ENCODE data around the gene RAD51AP1. TPM values are rescaled to one million over a fixed set of nuclear protein-coding genes. Genes with fewer than 3 reads are reported as not detected.

RAD51AP1 gene
- polyA plus RNA-seq, 1 donor: 44.4 TPM

DNA sequence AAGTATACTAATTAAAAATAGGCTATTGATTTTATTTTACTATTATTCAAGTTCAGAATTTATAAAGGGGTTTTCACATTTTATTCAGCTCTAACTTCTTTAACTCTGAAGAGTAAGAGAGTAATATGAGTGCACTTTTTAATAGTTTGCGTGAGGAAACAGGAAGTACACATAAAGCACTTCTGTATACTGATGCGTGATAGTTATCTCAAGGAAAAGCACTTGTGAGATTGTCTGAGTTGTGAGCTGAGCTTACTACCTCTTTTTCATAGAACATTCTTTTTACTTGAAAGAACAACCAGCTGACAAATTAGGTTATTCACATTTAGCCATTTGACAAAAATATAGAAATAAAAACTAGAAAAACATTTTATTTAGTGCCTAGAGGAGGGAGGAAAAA, 1.9 kb downstream of the RAD51AP1 start:
- DNase-seq: no peak

DNA sequence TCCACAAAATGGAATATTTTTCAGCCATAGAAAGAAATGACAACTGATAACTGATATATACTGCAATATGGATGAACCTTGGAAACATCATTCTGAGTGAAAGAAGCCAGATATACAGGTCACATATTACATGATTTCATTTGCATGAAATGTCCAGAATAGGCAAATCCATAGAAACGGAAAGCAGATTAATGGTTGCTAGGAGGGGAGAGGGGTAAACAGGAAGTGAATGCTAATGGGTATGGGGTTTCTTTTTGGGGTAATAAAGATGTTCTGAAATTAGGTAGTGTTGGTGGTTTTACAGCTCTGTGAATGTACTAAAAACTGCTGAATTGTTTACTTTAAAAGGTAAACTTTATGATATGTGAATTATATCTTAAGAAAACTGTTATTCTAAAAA, 6.5 kb downstream of the RAD51AP1 start:
- DNase-seq: no peak

DNA sequence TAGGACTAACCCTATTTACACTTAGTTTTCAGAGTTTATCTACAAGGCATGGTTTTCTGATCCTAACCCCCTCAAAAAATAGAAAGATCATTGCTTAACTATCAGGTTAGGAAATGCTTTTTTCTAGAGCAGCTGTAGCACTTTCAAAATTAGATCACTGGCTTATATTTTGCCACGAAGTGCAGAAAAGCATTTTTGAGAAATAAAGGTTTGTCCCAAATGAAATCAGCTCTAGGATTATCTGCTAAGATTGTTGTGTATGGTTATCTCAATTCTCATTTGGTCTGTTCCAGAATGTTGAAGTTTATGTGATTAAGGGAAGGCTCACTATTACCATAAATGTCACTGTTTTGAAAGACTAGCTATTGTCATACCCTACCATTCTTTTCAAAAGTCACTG, 13.5 kb downstream of the RAD51AP1 start:
- no peak for DNase-seq

DNA sequence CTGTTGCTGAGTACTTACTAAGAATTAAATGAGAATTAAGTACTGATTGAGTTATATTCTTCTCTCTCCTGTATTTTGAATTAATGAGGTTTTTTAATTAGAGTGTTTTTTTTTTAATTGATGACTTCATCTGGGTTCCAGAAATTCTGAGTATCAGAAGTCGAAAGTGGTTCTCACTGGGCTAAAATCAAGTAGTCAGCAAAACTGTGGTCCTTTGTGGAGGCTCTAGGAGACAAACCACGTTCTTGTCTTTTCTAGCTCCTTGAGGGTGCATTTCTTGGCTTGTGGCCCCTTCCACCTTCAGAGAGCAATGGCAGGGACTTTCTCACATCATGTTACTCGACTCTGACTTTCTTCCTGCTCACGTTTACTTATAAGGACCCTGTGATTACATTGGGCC, 15.3 kb downstream of the RAD51AP1 start:
- DNase-seq: no peak

DNA sequence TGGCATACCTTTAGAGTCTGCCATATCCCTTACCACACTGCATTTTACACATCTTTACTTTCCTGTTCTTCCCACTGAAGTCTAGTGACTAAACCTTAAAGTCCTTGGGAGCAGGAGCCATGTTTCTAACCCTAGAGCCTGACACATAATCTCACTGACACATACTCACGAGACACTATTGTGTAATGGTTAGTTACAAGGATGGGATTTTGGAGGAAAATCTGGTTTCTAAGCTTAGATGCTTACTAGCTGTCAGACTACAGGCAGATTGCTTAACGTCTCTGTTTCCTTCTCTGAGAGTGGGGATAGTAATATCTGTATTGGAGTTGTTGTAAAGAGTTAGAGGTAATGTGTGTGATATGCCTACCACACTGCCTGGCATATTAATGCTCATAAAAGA, 17.1 kb downstream of the RAD51AP1 start:
- DNase-seq: no peak

DNA sequence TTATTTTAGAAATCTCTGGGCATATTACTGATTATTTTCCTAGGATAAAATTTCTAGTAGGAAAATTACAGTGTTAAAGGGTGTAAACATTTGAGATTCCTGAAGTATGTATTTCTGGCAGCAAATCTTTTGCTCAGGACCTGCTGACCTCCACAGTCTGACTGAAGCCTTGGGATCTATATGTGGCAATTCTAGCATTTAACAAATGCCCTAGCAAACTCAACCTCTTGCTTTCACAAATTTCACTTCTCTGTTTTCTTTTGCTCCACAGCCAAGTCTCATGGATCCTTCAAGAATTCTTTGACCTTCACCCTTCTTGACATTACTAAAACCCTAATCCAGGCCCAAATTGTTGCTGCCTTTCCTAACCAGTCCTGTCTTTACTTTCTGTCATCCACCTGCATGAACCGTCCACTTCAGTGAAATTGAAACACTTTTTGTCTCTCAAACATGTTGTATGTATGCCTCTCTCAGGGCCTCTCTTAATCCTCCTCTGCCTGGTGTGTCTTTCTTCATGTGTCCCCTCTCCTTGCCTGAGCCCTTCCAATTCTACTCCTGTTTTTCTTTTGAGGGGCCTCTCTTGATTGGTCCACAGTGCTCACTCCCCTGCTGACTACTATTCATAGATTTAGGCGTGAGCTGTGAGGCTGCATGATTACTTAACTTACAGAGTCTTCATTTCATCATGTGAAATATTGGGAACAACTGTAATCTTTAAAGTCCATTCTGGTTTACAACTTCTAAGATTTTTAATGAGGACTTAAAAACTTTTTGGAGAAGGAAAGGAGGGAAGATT, 18.2 kb downstream of the RAD51AP1 start:
- DNase-seq: no peak

DNA sequence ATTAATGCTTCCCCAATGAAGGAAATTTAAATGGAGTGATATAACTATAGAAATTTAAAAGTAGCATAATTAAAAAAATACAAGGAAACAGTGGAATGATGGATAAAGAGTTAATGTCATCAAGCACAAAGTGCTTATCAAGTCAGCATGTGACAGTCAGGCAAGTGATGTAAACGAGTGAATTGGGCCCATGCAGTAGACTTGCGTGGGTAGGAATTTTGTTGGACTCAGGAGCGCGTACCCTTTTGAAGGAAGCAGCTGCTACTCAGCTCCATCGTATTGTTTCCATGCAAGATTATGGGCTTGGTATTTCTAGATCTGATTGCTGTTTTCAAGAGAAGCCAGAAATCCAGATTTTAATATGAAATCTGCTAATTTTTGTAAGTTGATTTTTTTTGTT, 18.9 kb downstream of the RAD51AP1 start:
- no peak for DNase-seq

DNA sequence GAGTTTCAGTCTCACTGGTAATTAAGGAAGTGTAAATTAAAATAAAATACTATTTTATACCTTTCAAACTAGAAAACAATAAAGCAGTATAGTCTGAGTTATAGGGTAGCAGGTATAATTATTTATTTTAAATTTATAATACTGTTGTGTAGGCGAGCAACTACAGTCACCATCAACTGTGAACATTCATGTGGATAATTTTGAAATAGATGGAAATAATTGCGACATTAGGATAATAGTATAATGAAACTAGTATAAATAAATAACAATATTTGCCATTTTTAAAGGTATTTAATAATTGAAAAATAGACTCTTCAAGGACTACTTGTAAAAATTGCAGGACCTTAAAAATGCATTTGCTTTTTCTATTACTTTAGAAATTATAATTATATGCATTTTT, 19.5 kb downstream of the RAD51AP1 start:
- no peak for DNase-seq

DNA sequence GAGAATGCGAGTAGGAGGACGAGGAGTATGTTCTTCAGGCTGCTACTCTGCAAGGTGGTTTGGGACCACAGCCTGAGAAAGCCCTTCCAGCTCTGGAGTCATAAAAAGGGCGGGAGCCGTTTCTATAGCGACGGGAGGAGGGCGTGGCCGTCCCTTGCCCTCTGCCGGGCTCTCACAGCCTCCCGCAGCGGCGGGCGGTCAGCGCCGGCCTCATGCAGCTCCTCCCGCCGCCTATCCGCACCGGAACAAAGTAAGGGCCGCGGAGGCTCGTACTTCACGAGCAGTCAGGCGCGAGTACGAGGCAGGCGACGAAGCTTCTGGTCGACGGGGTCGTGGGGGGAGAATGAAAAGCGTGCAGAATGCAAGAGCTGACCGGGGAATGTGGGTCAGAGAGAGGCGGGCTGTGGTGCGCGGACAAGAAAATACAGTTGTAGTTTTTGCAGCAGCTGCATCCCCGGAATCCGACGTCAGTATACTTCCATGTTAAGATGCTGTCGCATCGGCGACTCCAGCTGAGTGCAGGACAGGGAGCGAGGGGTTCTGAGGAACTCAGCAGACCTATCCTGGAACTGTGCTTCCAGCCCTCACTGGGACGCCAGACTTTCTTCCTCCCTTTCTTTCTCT, 23.5 kb downstream of the RAD51AP1 start, which contains the start of gene DYRK4:
Gene DYRK4 (plus strand): TSS at position 175 of the 624 bp plus-strand sequence. CDS start 38 bp downstream, at position 213.
- peak; percentile 92 for DNase-seq

DNA sequence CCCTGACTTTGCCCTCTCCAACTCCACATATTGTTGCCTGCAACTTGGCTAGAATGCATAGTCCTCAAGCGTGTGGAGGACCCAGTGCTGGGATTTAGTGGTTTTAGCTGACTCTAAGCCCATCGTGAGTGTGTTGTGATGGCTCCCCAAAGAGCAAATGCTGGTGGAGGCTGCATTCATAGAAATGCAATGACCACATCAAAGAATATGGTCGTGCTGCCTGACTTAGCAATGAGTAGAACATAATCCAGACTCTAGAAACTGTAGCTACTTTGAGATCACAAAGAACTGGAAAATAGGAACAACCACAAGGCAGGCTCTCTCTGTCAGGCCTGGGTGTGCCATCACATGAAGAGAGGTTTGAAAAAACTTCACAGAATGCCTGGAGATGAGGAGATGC, 24.6 kb downstream of the RAD51AP1 start:
- no peak for DNase-seq

DNA sequence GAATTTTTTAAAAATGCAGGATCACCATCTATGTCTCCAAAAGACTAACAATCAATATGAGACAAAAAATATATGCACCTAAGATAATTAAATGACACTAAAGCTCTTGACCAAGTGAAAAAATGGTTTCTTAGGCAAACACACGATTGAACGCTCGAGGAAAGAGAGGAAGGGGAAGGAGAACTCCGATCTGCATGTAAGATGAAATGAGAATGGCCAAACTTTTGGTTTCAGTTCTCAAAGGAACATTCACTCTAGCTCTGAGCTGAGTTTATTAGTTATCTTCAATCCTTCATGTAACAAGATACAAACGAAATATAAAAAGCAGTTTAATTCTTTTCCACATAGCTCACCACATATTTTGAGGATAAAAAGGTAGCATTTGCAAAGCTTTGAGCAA, 26.1 kb downstream of the RAD51AP1 start:
- DNase-seq: no peak

DNA sequence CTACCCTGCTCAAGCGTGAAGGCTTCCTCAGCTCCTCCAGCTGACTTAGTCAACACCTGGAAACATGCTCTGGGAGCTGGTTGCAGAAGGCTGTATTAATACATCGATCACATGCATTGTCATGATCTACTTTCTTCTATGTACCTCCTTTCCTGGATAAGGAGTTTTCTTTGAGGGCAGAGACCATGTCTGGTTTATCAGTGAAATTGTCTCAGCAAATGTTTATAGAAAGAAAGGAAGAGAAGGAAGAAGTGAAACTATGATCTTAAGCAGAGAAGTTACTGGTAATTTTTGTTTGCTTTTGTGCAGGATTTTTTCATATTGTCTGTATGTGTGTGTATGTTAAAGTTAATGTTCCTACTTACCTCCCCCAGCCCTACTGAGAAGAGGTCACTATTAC, 27.8 kb downstream of the RAD51AP1 start:
- DNase-seq: no peak

DNA sequence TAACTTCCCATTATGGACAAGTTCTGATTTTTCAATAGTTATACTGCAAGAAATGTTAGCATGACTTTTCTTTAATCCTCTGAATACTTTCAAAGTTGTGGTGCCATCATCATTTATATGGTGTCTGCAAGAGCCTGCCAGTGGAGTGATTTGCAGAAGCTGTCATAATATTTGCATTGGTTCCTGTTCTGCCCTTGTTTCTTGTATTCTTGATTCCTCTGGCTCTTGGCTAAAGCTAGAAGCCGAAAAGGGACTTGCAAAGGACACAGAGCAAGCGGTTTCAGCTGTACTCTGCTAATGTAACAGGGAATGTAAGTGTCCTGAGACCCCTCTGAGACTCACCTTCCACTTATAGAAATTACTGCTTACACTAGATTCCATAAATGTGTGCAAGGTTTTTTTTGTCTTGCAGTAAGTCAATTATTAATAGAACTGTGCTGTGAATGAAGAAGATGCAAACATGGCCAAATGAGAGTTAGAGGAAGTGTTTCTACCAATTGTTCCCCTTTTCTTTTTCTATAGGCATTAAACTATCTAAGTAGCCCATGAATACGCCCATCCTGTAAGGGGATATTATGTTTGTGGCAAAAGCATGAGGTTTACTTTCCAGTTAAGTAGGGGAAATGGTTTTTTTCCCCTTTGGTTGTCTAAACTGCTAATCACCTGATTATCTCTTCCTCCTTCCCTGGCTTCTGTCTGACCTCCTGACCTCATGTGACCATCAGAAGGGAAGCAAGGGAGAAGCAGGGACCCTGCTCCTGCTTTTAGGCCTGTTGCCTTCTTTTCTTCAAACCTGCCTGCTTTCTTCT, 28.6 kb downstream of the RAD51AP1 start:
- no peak for DNase-seq

DNA sequence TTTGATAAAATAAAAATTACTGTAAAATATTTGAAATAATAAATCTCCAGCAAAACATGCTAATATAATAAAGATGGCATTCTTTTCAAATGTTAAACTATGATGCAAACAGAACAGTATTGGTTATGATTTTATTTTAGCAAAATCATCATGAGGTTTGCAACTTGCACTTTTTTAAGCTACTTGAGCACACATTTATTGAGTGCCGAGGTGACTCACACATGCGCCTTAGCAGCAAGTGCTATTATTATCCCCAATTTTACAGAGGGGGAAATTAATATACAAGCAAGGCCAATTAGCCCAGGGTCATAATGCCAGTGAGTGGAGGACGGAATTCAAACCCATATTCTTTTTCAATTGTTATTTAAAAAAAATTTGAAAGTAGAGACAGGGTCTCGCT, 30.6 kb downstream of the RAD51AP1 start:
- no peak for DNase-seq

DNA sequence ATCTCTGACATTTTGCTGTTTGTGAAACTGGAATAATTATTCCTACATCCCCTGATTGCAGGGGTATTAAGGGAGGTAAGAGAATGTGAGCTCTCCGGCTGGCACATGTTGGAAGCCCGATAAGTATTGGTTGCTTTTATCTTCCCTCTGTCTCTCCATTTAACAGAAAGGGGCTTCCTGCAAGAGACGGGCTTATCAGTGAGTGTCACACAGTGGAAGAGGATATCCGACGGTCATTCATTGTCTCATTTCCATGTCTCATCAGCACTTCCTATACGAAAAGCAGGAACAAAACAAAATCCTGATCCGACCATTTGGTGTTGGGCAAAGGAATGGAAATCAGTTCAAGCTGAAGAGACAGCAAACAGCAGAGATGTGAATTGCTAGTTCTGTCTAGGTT, 34.0 kb downstream of the RAD51AP1 start:
- no peak for DNase-seq

DNA sequence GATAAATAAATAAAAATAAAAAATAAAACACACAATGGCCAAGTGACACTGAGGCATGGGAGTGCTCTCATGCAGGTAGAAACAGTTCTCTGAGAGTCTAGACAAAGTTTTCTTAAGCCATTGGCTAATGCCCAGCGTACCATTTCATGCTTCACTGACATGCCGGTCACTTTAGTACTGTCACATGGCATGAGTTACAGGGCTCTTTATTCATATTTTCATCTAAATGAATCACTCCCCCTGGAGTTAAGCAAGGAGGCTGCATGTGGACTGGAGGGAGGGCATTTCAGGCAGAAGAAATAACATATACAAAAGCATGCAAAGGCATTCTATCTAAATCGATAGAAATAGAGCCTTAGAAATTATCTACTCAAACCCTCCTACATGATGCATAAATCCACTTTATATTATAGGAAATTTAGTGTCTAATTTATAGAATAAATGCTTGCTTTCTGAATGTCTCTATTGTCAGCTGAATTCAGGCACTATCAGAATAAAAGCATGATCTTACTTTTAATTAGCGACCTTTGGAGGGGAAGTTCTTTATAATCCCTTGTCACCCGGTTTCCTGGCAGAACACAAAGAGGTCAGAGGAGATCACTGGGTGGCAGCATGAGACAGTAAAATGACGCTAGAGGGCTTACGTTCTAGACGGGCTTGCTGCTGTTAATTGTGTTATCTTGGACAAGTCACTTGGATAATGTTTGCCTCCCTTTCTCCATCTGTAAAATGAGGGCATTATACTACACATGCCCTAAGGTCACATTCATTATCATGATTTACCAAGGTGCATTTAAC, 40.8 kb downstream of the RAD51AP1 start:
- no peak for DNase-seq

DNA sequence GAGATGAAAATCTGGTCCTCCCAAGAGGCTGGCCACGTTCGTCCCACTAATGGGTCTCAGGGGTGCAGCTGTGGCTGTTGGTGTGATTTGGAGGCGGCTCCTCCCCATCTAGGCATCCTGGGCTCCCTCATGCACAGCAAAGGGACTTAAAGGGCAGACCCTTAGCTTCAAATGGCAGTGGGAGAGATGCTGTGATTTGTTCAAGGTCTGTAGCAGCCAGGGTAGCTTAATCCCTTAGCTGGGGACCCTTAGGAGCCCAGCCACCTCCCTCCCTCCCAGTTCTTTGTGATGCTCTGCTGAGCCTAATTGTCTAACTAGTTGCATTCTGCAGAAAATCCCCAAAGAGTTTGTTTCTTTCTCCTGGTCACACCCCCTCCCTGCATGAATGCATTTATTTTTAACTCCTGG, 41.6 kb downstream of the RAD51AP1 start:
- no peak for DNase-seq

DNA sequence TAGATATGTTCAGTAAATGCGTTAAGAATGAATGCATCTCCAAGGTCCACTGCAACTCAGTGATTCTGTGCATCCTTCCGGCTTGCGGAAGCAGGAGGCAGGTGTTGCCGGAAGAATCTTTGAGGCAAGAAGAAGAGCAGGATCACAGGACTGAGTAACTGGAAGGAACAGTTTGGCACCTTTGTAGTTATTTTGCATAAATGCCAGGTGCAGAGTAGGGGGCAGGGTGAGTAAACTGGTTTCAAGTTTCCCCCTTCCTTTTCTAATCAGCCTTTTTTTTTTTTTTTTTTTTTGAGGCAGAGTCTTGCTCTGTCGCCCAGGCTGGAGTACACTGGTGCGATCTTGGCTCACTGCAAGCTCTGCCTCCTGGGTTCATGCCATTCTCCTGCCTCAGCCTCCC, 45.6 kb downstream of the RAD51AP1 start:
- no peak for DNase-seq

DNA sequence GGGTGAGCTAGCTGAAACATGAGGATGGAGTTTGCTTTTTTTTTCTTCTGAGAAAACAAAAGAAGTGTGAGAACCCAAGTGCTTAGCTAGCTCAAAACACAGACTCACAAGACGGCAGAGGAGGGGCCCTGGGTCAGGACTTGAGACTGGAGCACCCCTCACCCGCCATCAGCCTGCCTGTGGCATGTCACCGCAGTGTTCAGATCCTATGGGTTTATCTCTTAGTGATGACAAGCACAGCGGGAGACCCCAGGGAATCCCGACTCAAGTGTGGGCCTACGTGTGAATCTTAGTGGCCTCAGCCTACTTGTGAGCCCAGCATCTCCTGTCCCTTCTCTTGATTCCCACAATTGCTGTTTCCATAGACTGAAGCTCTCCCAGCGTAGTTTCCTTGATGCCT, 46.2 kb downstream of the RAD51AP1 start:
- DNase-seq: no peak

DNA sequence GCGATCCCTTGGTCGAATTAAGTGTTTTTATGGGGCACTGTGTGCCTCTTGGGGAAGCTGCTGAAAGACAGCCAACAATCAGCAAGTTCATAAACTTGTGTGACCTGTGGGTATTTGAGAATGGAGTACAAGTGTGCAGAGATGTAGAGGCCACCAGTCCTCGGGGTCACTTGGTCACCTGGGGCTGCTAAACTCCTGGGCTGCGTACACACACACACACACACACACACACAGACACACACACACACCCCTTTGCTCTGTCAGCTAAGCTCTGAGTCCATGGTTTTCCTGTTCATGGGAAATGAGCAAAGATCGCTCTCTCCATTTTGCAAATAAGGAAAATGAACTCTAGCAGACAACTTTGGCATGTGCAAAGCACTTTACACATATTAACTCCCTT, 47.8 kb downstream of the RAD51AP1 start:
- DNase-seq: no peak

DNA sequence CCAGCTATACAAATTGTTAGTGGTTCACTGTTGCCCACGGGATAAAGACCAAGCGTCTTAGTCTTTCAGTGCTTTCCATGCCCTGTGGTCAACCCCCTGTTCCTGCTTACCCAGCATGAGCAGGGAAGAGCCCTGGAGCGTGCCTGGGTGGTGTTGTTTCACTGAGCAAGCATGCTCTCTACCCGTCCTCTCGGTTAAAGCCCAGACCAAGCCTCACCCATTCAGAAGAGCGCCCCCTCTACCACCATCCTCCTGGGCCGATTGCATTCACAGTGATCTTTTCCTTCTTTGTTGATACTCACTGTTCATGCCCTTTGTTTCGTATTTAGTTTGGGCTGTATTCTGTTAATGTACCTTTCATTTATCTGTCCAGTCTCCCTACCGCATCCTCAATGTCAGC, 48.4 kb downstream of the RAD51AP1 start:
- no peak for DNase-seq

DNA sequence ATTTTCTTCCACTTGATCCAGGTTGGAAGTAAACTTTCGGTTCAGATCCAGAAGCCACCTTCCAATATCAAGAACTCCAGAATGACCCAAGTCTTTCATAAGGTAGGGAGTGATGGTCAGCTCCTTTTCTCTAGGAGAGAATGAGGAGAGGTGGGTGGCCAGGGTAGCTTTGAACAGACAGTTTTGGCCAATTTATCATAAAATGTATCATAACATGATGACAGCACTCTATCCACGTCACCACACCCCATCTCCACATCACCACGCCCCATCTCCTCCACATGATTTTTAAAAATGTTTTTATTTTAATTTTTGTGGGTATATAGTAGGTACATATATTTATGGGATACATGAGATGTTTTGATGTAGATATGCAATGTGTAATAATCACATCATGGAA, 50.2 kb downstream of the RAD51AP1 start:
- DNase-seq: no peak
